T-cell (primary cell): Measurements from ENCODE around the gene PHF21A. TPM values are rescaled to one million over a fixed set of nuclear protein-coding genes. Genes with fewer than 3 reads are reported as not detected.
"Not testable (repeated sequence)": the region's sequence is repeated elsewhere in the genome, so short reads cannot be mapped to it uniquely, and the experiment has no call there.

Experiments used
- ATAC-seq, 4 experiments: fragments of 200-7000 bp in 3 of 4; fragments of 150-1000 bp in 1 of 4; cut with Tn5 transposase; replicated peaks in 1 of 4; 1 replicate in 3 of 4; 2 replicates in 1 of 4; pipeline ENCODE4 v1.10.0; 2021; ENCODE audit warnings: moderate library complexity in 3 of 4, mild to moderate bottlenecking in 2 of 4, moderate number of reproducible peaks in 1 of 4
- CTCF ChIA-PET, 2 donors: fragments of 300-600 bp; sonication (Branson Sonifier 250); formaldehyde crosslinking; loops; one replicate each; lab custom pipeline; 2022; ENCODE audit warnings: antibody characterized with exemption in 2 of 2; lab: Charles Lee
- POLR2A ChIA-PET, 2 donors: fragments of 300-600 bp; sonication (Branson Sonifier 250); formaldehyde crosslinking; loops; one replicate each; lab custom pipeline; 2022; ENCODE audit warnings: antibody characterized with exemption in 2 of 2; lab: Charles Lee
- DNase-seq, 35 experiments: peaks; one replicate each; pipeline versions ENCODE4 v3.0.0 to v3.0.0-alpha.2; 2013 to 2023
- H3K27ac ChIP-seq: one replicate; pipeline ENCODE4 v1.5.1; 2013; ENCODE audit warnings: low read length
- H3K27me3 ChIP-seq, 2 experiments: replicated peaks in 1 of 2; 1 replicate in 1 of 2; 2 replicates in 1 of 2; pipeline versions ENCODE4 v1.6.1 to v1.7.0; 2013; ENCODE audit warnings: low read length in 1 of 2, mixed read lengths in 1 of 2; ENCODE audit not compliant: control insufficient read depth in 2 of 2, insufficient read depth in 2 of 2; ENCODE audit errors: extremely low read depth in 1 of 2
- H3K36me3 ChIP-seq, 2 donors: 1 replicate in 1 of 2; 2 replicates in 1 of 2; pipeline versions ENCODE4 v1.6.1 to v1.7.0; 2013; ENCODE audit warnings: low read length in 1 of 2; ENCODE audit not compliant: control insufficient read depth in 2 of 2, insufficient read depth in 1 of 2; ENCODE audit errors: extremely low read depth in 1 of 2
- H3K4me1 ChIP-seq, 2 experiments: 1 replicate in 1 of 2; 2 replicates in 1 of 2; pipeline versions ENCODE4 v1.6.1 to v1.7.0; 2013; ENCODE audit warnings: low read length in 2 of 2, mixed read lengths in 1 of 2; ENCODE audit not compliant: insufficient read depth in 2 of 2, control insufficient read depth in 1 of 2; ENCODE audit errors: extremely low read depth in 1 of 2
- H3K4me3 ChIP-seq, 2 donors: 1 replicate in 1 of 2; 2 replicates in 1 of 2; pipeline versions ENCODE4 v1.5.1 to v1.7.0; 2013; ENCODE audit warnings: mild to moderate bottlenecking in 2 of 2, low read length in 1 of 2, moderate library complexity in 1 of 2; ENCODE audit not compliant: control insufficient read depth in 1 of 2; ENCODE audit errors: extremely low read depth in 1 of 2
- H3K9me3 ChIP-seq: 2 replicates; pipeline ENCODE4 v1.7.0; 2013
- H3K27ac Mint-ChIP-seq, 2 donors: one replicate each; pipeline ENCODE4 v1.8.0; 2020 to 2021; ENCODE audit warnings: mild to moderate bottlenecking in 2 of 2, mixed read lengths in 2 of 2
- H3K27me3 Mint-ChIP-seq, 2 donors: one replicate each; pipeline ENCODE4 v1.8.0; 2021 to 2022; ENCODE audit warnings: mixed read lengths in 2 of 2
- H3K36me3 Mint-ChIP-seq: one replicate; pipeline ENCODE4 v1.8.0; 2021; ENCODE audit warnings: mixed read lengths
- H3K4me1 Mint-ChIP-seq, 3 donors: one replicate each; pipeline ENCODE4 v1.8.0; 2020 to 2022; ENCODE audit warnings: mixed read lengths in 3 of 3, mild to moderate bottlenecking in 1 of 3
- H3K4me3 Mint-ChIP-seq, 3 donors: one replicate each; pipeline ENCODE4 v1.8.0; 2020 to 2022; ENCODE audit warnings: mild to moderate bottlenecking in 3 of 3, mixed read lengths in 3 of 3, moderate library complexity in 3 of 3
- H3K9me3 Mint-ChIP-seq, 3 donors: one replicate each; pipeline ENCODE4 v1.8.0; 2020 to 2022; ENCODE audit warnings: mixed read lengths in 3 of 3
- WGBS: methylation state at CpG from one replicate; pipeline ENCODE4 v1.1.5; 2013; ENCODE audit warnings: missing lambda C conversion rate; ENCODE audit not compliant: insufficient coverage; 5-methylcytosine and 5-hydroxymethylcytosine counted together
- total RNA-seq, 35 experiments: library from RNA in 6 of 35; stranded (reverse) in 6 of 35; fragments of 120-200 nt in 1 of 35; gene quantifications; one replicate each; pipeline versions ENCODE4 v1.2.1 to v1.2.4 and lab custom pipeline; 2013 to 2026

The PHF21A gene
- total RNA-seq, 5 donors from 2014 or later (not counting 1 experiment from before 2014, with no cell fraction given) = 45.5 to 82.9 (median 57.4) TPM

DNA sequence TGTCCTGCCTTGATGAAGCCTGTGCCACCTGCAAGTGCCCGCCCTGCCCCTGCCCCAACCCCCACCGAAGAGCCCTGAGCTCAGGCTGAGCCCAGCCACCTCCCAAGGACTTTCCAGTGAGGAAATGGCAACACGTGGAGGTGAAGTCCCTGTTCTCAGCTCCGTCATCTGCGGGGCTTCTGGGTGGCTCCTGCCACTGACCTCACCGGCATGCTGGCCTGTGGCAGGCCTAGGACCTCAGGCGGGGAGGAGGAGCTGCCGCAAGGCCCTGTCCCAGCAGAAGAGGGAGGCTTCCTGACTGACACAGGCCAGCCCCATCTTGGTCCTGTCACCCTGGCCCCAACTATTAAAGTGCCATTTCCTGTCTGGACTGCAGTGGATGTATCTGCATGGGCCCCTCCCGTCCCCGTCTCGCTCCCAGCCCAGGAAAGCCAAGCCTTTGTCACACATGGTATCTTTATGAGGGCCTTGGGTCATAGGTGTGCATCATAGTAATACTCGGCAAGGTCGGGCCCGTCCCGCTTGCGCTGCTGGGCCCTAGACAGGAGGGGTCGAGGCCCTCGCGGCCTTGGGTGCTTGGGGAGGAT lies 215.1 kb downstream of the PHF21A start:
- Mint-ChIP-seq H3K9me3 (no peaks in the 10 kb centered on the region), H3K4me1 (peaks cover 8 to 10% (median 9%) of the 10 kb centered on the region in 3 donors), H3K4me3 (no peak overlapping the region), H3K27me3 (no peaks in the 10 kb centered on the region), H3K36me3 (peaks cover 2% of the 10 kb centered on the region), H3K27ac (no peak overlapping the region)
- Histone ChIP-seq H3K36me3 (peaks cover 0 to 22% of the 10 kb centered on the region in 2 donors), H3K4me1 (peaks cover 0 to 13% of the 10 kb centered on the region in 2 experiments), H3K4me3 (no peak overlapping the region), H3K9me3 (no peaks in the 10 kb centered on the region), H3K27me3 (peaks cover 0 to 2% of the 10 kb centered on the region in 2 experiments), H3K27ac (no peak overlapping the region)
- ChIA-PET POLR2A (interaction anchor here in 1 of 2 donors (0.6 kb wide), 1 partner anchor 718 kb away, joined by 6 read pairs; no protein-coding TSS in a partner anchor), CTCF (interaction anchor here in 1 of 2 donors (0.6 kb wide), 1 partner anchor 36 kb away, joined by 3 read pairs; no protein-coding TSS in a partner anchor)
- DNase-seq (no peak), ATAC-seq (peak in 1 of 4 experiments; percentile 2)
- 59% methylated on average over 14 of the region's 19 CpGs for WGBS

DNA sequence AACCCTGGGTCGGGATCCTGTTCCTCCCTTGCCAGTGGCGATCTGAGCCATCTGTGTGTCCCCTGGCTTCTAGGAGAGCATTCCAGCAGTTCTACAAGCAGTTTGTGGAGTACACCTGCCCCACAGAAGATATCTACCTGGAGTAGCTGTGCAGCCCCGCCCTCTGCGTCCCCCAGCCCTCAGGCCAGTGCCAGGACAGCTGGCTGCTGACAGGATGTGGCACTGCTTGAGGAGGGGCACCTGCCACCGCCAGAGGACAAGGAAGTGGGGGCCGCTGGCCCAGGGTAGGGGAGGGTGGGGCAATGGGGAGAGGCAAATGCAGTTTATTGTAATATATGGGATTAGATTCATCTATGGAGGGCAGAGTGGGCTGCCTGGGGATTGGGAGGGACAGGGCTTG lies 215.7 kb downstream of the PHF21A start:
- H3K4me3 ChIP-seq, H3K27ac ChIP-seq, H3K27me3 Mint-ChIP-seq, CTCF ChIA-PET, H3K27me3 ChIP-seq, POLR2A ChIA-PET, H3K9me3 ChIP-seq, H3K9me3 Mint-ChIP-seq, H3K36me3 Mint-ChIP-seq, H3K27ac Mint-ChIP-seq, DNase-seq, H3K4me3 Mint-ChIP-seq: not testable (repeated sequence)
- peaks cover 0 to 15% of the 10 kb centered on the region in 2 experiments for H3K4me1 ChIP-seq
- 49% methylated on average over 3 of the region's 6 CpGs for WGBS
- H3K36me3 ChIP-seq = peaks cover 0 to 16% of the 10 kb centered on the region in 2 donors
- ATAC-seq = peak in 1 of 4 experiments; percentile 18
- peaks cover 8 to 11% (median 10%) of the 10 kb centered on the region in 3 donors for H3K4me1 Mint-ChIP-seq

DNA sequence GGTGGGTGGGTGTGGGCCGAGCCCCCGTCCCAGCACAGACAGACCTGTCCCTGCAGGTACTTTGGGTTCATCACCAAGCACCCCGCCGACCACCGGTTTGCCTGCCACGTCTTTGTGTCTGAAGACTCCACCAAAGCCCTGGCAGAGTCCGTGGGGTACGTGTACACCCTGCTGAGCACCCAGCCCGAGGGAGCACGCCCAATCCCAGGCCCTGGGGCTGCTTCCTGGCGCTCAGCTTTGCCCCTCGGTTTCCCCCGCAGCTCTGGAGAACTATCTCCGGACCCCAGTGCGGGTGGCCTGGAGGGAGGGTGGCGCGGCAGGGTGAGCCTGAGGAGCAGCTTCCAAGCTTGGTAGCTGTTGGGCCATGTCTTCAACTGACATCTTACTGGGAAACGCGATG lies 216.2 kb downstream of the PHF21A start:
- H3K9me3 Mint-ChIP-seq = no peaks in the 10 kb centered on the region
- no peaks in the 10 kb centered on the region for H3K9me3 ChIP-seq
- 85% methylated on average over 19 of the region's 19 CpGs for WGBS
- H3K36me3 Mint-ChIP-seq = no peaks in the 10 kb centered on the region
- ATAC-seq (no peak), DNase-seq (no peak)
- no peak overlapping the region for H3K27ac ChIP-seq
- H3K27me3 ChIP-seq = peaks cover 0 to 11% of the 10 kb centered on the region in 2 experiments
- peaks cover 0 to 11% of the 10 kb centered on the region in 2 donors for H3K36me3 ChIP-seq
- no peak overlapping the region for H3K4me3 Mint-ChIP-seq
- ChIA-PET POLR2A (no interaction called here), CTCF (no interaction called here)
- H3K27me3 Mint-ChIP-seq = peaks cover 5% of the 10 kb centered on the region in 2 donors
- H3K4me1 Mint-ChIP-seq = peaks cover 9 to 13% (median 10%) of the 10 kb centered on the region in 3 donors
- peaks cover 0 to 19% of the 10 kb centered on the region in 2 experiments for H3K4me1 ChIP-seq
- H3K27ac Mint-ChIP-seq = no peak overlapping the region
- no peak overlapping the region for H3K4me3 ChIP-seq

DNA sequence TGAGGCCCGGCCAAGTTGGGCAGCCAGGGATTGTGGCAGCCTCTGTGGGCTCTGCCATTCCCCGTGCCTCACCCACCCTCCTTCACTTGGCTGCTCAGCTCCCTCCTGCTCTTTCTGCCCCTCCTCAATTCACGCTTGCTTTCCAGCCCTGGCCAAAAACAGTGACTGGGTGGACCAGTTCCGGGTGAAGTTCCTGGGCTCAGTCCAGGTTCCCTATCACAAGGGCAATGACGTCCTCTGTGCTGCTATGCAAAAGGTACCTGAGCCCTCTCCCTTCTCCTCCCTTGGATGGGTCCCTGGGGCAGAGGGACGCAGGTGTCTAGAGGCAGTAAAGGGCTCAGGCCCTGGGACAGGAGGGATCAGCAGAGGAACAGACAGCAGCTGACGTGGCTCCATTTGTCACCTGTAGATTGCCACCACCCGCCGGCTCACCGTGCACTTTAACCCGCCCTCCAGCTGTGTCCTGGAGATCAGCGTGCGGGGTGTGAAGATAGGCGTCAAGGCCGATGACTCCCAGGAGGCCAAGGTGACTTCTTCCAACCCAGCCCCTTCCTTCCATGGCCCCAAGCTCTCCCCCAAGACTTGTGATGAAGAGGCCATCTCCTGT lies 216.8 kb downstream of the PHF21A start:
- Mint-ChIP-seq H3K4me1 (peaks cover 9 to 13% (median 10%) of the 10 kb centered on the region in 3 donors), H3K9me3 (no peaks in the 10 kb centered on the region), H3K36me3 (no peaks in the 10 kb centered on the region), H3K27me3 (peaks cover 5% of the 10 kb centered on the region in 2 donors), H3K27ac (no peak overlapping the region), H3K4me3 (no peak overlapping the region)
- H3K27me3 ChIP-seq = peaks cover 0 to 15% of the 10 kb centered on the region in 2 experiments
- no peaks in the 10 kb centered on the region for H3K9me3 ChIP-seq
- CTCF ChIA-PET = no interaction called here
- POLR2A ChIA-PET = no interaction called here
- H3K4me3 ChIP-seq = no peak overlapping the region
- no peak for ATAC-seq
- H3K4me1 ChIP-seq = peaks cover 0 to 23% of the 10 kb centered on the region in 2 experiments
- no peak for DNase-seq
- H3K27ac ChIP-seq = no peak overlapping the region
- 86% methylated on average over 11 of the region's 15 CpGs for WGBS
- peaks cover 0 to 5% of the 10 kb centered on the region in 2 donors for H3K36me3 ChIP-seq

DNA sequence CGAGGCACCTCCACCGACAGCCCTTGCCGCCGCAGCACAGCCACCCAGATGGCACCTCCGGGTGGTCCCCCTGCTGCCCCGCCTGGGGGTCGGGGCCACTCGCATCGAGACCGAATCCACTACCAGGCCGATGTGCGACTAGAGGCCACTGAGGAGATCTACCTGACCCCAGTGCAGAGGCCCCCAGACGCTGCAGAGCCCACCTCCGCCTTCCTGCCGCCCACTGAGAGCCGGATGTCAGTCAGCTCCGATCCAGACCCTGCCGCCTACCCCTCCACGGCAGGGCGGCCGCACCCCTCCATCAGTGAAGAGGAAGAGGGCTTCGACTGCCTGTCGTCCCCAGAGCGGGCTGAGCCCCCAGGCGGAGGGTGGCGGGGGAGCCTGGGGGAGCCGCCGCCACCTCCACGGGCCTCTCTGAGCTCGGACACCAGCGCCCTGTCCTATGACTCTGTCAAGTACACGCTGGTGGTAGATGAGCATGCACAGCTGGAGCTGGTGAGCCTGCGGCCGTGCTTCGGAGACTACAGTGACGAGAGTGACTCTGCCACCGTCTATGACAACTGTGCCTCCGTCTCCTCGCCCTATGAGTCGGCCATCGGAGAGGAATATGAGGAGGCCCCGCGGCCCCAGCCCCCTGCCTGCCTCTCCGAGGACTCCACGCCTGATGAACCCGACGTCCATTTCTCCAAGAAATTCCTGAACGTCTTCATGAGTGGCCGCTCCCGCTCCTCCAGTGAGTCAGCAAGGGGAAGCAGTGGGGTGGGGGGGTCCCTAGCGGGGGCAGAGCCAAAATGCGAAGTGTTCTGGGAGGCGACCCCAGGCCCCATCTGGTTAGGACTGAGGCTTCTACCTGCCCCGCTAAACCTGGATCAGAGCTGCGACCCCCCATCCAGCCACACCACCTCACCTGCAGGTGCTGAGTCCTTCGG lies 218.5 kb downstream of the PHF21A start:
- Histone ChIP-seq H3K36me3 (no peaks in the 10 kb centered on the region), H3K27me3 (peaks cover 3 to 32% of the 10 kb centered on the region in 2 experiments), H3K4me3 (no peak overlapping the region), H3K27ac (no peak overlapping the region), H3K4me1 (peaks cover 0 to 31% of the 10 kb centered on the region in 2 experiments), H3K9me3 (no peaks in the 10 kb centered on the region)
- ChIA-PET CTCF (no interaction called here), POLR2A (no interaction called here)
- Mint-ChIP-seq H3K27me3 (peaks cover 12 to 18% of the 10 kb centered on the region in 2 donors), H3K4me1 (peaks cover 10 to 18% (median 16%) of the 10 kb centered on the region in 3 donors), H3K27ac (no peak overlapping the region), H3K9me3 (no peaks in the 10 kb centered on the region), H3K36me3 (no peaks in the 10 kb centered on the region), H3K4me3 (no peak overlapping the region)
- WGBS = 88% methylated on average over 48 of the region's 56 CpGs
- DNase-seq = no peak
- no peak for ATAC-seq

DNA sequence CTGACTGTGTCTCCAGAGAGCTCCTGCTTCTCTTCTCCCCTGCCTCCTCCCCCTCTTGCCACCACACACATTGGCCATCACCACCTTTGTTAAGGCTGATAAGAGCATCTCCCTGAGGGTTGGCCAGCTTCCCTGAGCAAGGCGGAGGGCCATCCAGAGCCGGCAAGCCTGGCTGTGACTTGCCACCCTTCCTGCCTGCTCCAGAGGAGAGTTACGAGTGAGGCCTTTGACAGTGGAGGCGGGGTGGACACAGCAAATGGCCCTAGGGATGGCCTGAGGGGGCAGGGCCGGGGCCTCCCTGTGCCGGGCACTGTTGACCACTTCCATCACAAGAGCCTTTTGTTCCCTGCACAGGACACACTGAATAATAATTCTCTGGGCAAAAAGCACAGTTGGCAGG lies 219.6 kb downstream of the PHF21A start:
- 85% methylated on average over 3 of the region's 6 CpGs for WGBS

More for the DNA sequence above, 219.6 kb downstream of the PHF21A start:
- POLR2A ChIA-PET = no interaction called here
- peak overlapping the region in 1 of 3 donors; percentile 59 for H3K4me3 Mint-ChIP-seq
- no peaks in the 10 kb centered on the region for H3K36me3 ChIP-seq
- no peaks in the 10 kb centered on the region for H3K36me3 Mint-ChIP-seq
- H3K27me3 ChIP-seq = peaks cover 3 to 43% of the 10 kb centered on the region in 2 experiments
- ATAC-seq = no peak
- peaks cover 15 to 23% of the 10 kb centered on the region in 2 donors for H3K27me3 Mint-ChIP-seq
- CTCF ChIA-PET = no interaction called here
- H3K4me1 Mint-ChIP-seq = peaks cover 10 to 18% (median 16%) of the 10 kb centered on the region in 3 donors
- H3K9me3 Mint-ChIP-seq = no peaks in the 10 kb centered on the region
- no peak overlapping the region for H3K27ac Mint-ChIP-seq
- H3K4me1 ChIP-seq = peaks cover 0 to 31% of the 10 kb centered on the region in 2 experiments
- H3K27ac ChIP-seq = no peak overlapping the region
- no peak for DNase-seq
- H3K4me3 ChIP-seq = no peak overlapping the region
- no peaks in the 10 kb centered on the region for H3K9me3 ChIP-seq
